OCI-LY1 (cell line): Measurements from ENCODE around the gene GGPS1.

Source experiments
- EZH2 ChIP-seq: fragments of 200-600 bp; sonication (generic), shearing (Covaris generic); IDR thresholded peaks from 2 replicates; pipeline ENCODE4 v1.8.0; 2017; ENCODE audit warnings: borderline replicate concordance, mixed run types, mild to moderate bottlenecking, antibody characterized with exemption, low read length, moderate library complexity, mixed read lengths
- TF ChIP-seq, protein P1 (sequence below): fragments of 200-600 bp; sonication (generic), shearing (Covaris generic); IDR thresholded peaks from 2 replicates; pipeline ENCODE4 v1.5.1; 2017; ENCODE audit warnings: mild to moderate bottlenecking, antibody characterized with exemption, low read length, moderate library complexity, mixed read lengths

DNA sequence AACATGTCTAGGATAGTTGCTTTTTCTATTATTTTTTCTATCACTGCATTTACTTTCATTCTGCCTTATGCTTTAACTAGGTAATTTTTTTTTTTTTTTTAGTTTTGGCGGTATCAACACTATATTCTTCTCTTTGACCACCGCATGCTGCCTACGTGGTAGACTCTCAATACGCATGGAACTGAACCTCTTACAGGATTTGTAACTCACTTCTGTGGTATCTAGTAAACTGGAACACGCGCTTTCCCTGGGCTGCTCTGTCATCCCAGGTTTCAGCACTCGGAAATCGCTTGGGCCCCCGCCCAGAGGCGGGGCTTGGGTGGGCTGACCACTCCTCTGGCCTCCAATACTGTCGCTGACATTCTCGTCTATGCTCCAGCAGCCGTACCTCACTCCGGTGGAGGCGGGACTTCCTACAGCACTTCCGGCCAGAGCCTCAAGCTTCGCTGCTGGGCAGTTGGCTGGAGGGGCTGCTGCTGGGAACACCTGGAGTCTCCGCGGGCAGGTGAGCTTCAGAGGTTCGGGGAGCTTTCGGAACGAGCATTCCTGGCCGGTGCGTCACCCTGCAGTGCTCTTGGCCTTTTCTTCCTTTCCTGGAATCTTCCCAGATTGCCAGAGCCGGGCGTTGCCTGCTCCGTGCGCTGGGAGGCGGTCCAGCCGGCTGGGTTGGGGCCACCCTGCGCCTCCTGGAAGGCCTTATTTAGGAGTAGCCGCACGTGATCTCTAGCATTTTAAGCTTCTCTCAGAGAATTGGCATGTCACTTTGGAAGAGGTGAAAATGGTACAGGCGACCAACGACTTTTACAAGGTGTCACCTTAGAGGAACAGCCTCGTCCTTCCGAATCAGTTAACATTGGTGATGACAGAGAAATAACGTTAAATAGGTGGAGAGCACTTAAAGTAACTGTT is 38.9 kb downstream of the GGPS1 start, which contains the start of gene TBCE:
- no peak for TF ChIP-seq EZH2
- TF ChIP-seq, protein P1, sequence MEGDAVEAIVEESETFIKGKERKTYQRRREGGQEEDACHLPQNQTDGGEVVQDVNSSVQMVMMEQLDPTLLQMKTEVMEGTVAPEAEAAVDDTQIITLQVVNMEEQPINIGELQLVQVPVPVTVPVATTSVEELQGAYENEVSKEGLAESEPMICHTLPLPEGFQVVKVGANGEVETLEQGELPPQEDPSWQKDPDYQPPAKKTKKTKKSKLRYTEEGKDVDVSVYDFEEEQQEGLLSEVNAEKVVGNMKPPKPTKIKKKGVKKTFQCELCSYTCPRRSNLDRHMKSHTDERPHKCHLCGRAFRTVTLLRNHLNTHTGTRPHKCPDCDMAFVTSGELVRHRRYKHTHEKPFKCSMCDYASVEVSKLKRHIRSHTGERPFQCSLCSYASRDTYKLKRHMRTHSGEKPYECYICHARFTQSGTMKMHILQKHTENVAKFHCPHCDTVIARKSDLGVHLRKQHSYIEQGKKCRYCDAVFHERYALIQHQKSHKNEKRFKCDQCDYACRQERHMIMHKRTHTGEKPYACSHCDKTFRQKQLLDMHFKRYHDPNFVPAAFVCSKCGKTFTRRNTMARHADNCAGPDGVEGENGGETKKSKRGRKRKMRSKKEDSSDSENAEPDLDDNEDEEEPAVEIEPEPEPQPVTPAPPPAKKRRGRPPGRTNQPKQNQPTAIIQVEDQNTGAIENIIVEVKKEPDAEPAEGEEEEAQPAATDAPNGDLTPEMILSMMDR = no peak
